ENCODE measurements around the gene NECTIN3.

NECTIN3 gene

DNA sequence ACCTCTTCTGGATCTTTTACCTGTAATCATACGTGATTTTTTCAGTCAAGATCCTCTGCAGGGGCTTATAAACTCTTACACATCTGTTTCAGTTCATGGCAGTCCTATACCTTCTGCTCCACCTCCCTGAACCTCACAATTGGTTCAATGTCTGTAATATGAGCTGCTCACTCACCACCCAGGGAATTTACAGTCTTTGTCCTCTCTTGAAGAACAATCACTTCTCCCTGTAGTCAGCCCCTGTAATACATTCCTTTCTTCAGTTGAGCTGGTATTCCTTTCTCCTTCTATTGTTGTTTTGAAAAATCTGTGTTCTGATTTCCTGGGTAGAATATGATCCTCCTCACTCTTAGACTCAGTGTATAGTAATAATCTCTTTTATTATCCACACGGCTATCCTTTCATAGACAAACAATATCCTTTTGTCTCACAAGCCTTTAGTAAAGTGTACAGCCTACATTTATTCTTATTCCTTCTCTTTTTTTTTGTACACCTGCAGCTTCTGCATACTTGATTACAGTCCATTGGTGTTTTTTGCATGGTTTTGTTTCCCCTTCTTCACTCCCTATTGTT, 101.8 kb downstream of the NECTIN3 start:
- H3K4me3 ChIP-seq (ENCODE audit: low read depth, low read length), result no peak overlapping the region
- DNase-seq (ENCODE audit: low read depth, low spot score), result peak; percentile 43
- in situ Hi-C loops (cut with HindIII; ENCODE audit: low sequenced_read_pairs), result no loop called here
- TF ChIP-seq, protein P1, sequence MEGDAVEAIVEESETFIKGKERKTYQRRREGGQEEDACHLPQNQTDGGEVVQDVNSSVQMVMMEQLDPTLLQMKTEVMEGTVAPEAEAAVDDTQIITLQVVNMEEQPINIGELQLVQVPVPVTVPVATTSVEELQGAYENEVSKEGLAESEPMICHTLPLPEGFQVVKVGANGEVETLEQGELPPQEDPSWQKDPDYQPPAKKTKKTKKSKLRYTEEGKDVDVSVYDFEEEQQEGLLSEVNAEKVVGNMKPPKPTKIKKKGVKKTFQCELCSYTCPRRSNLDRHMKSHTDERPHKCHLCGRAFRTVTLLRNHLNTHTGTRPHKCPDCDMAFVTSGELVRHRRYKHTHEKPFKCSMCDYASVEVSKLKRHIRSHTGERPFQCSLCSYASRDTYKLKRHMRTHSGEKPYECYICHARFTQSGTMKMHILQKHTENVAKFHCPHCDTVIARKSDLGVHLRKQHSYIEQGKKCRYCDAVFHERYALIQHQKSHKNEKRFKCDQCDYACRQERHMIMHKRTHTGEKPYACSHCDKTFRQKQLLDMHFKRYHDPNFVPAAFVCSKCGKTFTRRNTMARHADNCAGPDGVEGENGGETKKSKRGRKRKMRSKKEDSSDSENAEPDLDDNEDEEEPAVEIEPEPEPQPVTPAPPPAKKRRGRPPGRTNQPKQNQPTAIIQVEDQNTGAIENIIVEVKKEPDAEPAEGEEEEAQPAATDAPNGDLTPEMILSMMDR (IDR thresholded peaks at IDR 0.05; ENCODE audit: low read depth, low read length), result no peak

DNA sequence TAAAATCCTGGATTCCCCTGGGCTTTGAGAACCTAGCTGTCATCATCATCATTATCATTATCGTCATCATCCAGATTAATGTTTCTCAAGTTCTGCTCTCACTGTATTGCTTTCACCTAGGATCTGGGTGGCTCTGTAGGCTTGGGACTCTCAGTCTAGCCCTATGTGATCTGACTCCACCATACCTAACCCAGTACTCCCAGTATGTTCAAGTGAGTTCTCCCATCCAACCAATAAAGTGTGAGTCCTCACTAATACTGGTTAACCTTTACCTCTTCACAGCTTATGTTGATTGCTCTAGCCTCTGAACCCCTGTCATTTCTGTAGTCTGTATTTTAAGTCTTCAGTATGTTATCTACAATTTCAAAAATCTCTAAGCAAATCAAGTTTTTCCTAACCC, 102.3 kb downstream of the NECTIN3 start:
- in situ Hi-C loops (cut with HindIII; ENCODE audit: low sequenced_read_pairs), result no loop called here
- no peak for DNase-seq (ENCODE audit: low read depth, low spot score)
- TF ChIP-seq, protein P1 (IDR thresholded peaks at IDR 0.05; ENCODE audit: low read depth, low read length), result no peak
- no peak overlapping the region for H3K4me3 ChIP-seq (ENCODE audit: low read depth, low read length)

DNA sequence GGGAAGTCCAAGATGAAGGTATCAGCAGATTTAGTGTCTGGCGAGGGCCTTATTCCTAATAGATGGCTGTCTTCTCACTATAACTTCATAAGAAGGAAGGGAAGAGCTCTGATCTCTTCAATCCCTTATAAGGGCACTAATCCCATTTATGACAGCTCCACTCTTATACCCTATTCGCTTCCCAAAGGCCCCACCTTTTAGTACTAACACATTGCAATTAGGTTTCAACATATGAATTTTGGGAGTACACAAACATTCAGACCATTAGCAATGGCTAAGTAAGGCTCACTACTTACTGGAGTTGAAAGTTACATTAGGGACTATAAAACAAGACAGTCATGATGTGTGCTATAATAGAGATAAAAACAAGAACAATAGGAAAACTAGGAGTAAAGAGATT, 118.9 kb downstream of the NECTIN3 start:
- in situ Hi-C loops (cut with HindIII; ENCODE audit: low sequenced_read_pairs), result no loop called here
- no peak overlapping the region for H3K4me3 ChIP-seq (ENCODE audit: low read depth, low read length)
- TF ChIP-seq, protein P1 (IDR thresholded peaks at IDR 0.05; ENCODE audit: low read depth, low read length), result no peak
- no peak for DNase-seq (ENCODE audit: low read depth, low spot score)

DNA sequence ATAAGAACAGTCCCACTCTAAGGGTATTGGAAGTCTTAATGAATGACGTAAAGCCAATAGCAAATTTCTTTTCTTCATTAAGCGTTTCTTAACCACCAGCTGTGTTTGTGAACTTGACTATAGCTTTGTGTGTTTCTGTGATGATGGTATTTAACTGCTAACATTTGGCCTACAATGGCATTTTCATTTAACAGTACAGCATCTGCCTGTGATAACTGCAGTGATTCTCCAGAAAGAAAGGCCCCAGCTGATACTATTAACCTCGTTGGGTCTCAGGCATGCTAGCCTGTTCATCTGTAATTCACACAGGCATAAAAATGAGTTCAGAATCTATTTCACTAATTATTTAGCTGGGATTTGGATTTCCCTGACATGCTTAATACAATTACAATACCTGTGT, 121.9 kb downstream of the NECTIN3 start:
- H3K4me3 ChIP-seq (ENCODE audit: low read depth, low read length), result no peak overlapping the region
- no peak for DNase-seq (ENCODE audit: low read depth, low spot score)
- in situ Hi-C loops (cut with HindIII; ENCODE audit: low sequenced_read_pairs), result no loop called here
- TF ChIP-seq, protein P1 (IDR thresholded peaks at IDR 0.05; ENCODE audit: low read depth, low read length), result no peak

DNA sequence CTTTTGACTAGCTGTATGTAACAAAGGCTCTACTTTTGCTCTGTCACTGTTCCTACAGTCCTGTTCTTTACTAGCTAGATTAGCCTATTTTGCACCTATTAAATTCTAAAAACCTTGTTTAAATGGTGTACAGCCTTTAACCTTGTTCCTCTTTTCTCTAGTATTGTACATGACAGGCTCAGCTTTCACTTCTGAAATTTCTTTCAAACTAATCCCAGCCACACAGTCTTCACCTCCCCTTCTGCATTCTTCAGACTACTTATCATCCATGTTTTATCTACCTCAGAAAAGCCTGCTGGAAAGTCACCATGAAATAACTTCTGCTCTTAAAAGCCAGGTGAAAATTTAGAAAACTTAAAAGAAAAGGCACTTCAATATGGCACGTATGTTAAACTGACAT, 122.4 kb downstream of the NECTIN3 start:
- DNase-seq (ENCODE audit: low read depth, low spot score), result no peak
- TF ChIP-seq, protein P1 (IDR thresholded peaks at IDR 0.05; ENCODE audit: low read depth, low read length), result no peak
- in situ Hi-C loops (cut with HindIII; ENCODE audit: low sequenced_read_pairs), result no loop called here
- no peak overlapping the region for H3K4me3 ChIP-seq (ENCODE audit: low read depth, low read length)

DNA sequence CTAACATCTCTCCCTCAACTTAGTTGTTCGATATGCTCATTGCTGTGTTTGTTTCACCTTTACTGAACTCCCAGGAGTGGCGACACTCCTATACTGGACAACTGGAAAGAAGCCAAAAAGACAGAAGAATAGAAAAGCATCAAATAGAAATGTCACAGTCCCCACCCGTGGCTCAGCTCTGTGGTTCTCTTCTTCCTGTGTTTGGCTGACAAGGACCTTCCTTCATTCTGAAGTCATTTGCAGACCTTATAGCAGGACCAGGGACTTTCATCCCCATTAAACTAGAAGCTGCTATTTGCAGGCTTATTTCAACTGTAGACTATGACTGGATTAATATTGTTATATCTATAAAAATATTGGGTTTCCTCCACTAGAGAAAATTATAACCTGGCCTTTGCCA, 125.9 kb downstream of the NECTIN3 start:
- TF ChIP-seq, protein P1 (IDR thresholded peaks at IDR 0.05; ENCODE audit: low read depth, low read length), result no peak
- in situ Hi-C loops (cut with HindIII; ENCODE audit: low sequenced_read_pairs), result no loop called here
- H3K4me3 ChIP-seq (ENCODE audit: low read depth, low read length), result no peak overlapping the region
- DNase-seq (ENCODE audit: low read depth, low spot score), result no peak

DNA sequence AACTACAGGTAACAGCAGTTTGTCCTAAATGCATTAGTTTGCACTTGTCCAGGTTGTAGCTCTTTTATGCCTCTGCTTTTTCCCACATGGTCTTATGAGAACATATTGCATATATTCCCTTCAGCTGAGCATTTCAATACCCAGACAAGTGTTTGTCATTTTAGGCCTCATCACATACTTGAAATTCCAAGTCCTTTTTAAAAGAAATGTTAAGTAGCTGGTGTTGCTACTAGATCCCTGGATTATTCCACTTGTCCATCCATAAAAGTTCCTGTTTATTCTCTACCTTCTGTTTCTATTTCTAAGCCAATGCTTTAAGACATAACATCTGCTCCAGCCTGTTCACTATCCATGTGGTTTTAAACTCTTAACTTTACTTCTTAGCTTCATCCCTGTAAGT, 128.4 kb downstream of the NECTIN3 start:
- DNase-seq (ENCODE audit: low read depth, low spot score), result no peak
- H3K4me3 ChIP-seq (ENCODE audit: low read depth, low read length), result no peak overlapping the region
- in situ Hi-C loops (cut with HindIII; ENCODE audit: low sequenced_read_pairs), result no loop called here
- TF ChIP-seq, protein P1 (IDR thresholded peaks at IDR 0.05; ENCODE audit: low read depth, low read length), result no peak

Data from astrocyte of the spinal cord (primary cell).